Karpas-422 (cell line): Measurements from ENCODE around the gene CCDC33. TPM values are rescaled to one million over a fixed set of nuclear protein-coding genes. Genes with fewer than 3 reads are reported as not detected.
A peak's percentile ranks its signal among the peaks of the same experiment; 100 is the strongest.

Source experiments
- DNase-seq: peaks from one replicate; pipeline ENCODE4 v3.0.0-alpha.2; 2015
- H2AFZ ChIP-seq: fragments of 200-600 bp; sonication (generic); 2 replicates; pipeline ENCODE4 v1.6.1; 2014; ENCODE audit warnings: antibody characterized with exemption, low read length, mixed read lengths
- H3K27ac ChIP-seq: fragments of 200-600 bp; sonication (generic); 2 replicates; pipeline ENCODE4 v1.5.1; 2014; ENCODE audit warnings: mild to moderate bottlenecking, low read length, moderate library complexity
- H3K27me3 ChIP-seq: fragments of 200-600 bp; sonication (generic); 2 replicates; pipeline ENCODE4 v1.6.1; 2014; ENCODE audit warnings: low read length, mixed read lengths
- H3K36me3 ChIP-seq: fragments of 200-600 bp; sonication (generic); 2 replicates; pipeline ENCODE4 v1.6.1; 2014; ENCODE audit warnings: low read length, mixed read lengths; ENCODE audit not compliant: insufficient read depth
- H3K4me1 ChIP-seq: fragments of 200-600 bp; sonication (generic); 2 replicates; pipeline ENCODE4 v1.6.1; 2014; ENCODE audit warnings: mild to moderate bottlenecking, low read length, mixed read lengths
- H3K4me2 ChIP-seq: fragments of 200-600 bp; sonication (generic); 2 replicates; pipeline ENCODE4 v1.6.1; 2014; ENCODE audit warnings: low read length, low read depth, mild to moderate bottlenecking; ENCODE audit not compliant: poor library complexity, severe bottlenecking
- H3K4me3 ChIP-seq: fragments of 200-600 bp; sonication (generic); 2 replicates; pipeline ENCODE4 v1.5.1; 2014; ENCODE audit warnings: mild to moderate bottlenecking, antibody characterized with exemption, low read length, mixed read lengths
- H3K79me2 ChIP-seq: fragments of 200-600 bp; sonication (generic); 2 replicates; pipeline ENCODE4 v1.6.1; 2014; ENCODE audit warnings: mild to moderate bottlenecking, low read length, mixed read lengths
- H3K9ac ChIP-seq: fragments of 200-600 bp; sonication (generic); 2 replicates; pipeline ENCODE4 v1.6.0; 2014; ENCODE audit warnings: low read length
- H3K9me2 ChIP-seq: fragments of 200-600 bp; sonication (generic), shearing (Covaris generic); replicated peaks from 2 replicates; pipeline ENCODE4 v1.6.0; 2014; ENCODE audit warnings: mild to moderate bottlenecking, low read length, moderate library complexity; ENCODE audit not compliant: insufficient read depth
- H3K9me3 ChIP-seq: fragments of 300-700, 200-600 bp; sonication (generic); 2 replicates; pipeline ENCODE4 v1.6.1; 2014; ENCODE audit warnings: low read length, mixed read lengths
- H4K20me1 ChIP-seq: fragments of 200-600 bp; sonication (generic); 2 replicates; pipeline ENCODE4 v1.6.1; 2014; ENCODE audit warnings: mild to moderate bottlenecking, antibody characterized with exemption, low read length, low read depth; ENCODE audit not compliant: insufficient read depth
- total RNA-seq: library from RNA; depleted of rRNA; stranded (reverse); fragments of >200 nt; shearing (Covaris generic); gene quantifications from 2 replicates; pipeline ENCODE4 v1.2.3, GENCODE V29; 2014; ENCODE audit warnings: low replicate concordance

The CCDC33 gene
- total RNA-seq, 1 experiment from 2014 or later, result not detected

- H3K4me1 ChIP-seq, result no peaks in the 10 kb centered on the region
- H3K36me3 ChIP-seq, result no peaks in the 10 kb centered on the region
- H3K9me3 ChIP-seq, result no peaks in the 10 kb centered on the region
- no peaks in the 10 kb centered on the region for H3K9me2 ChIP-seq
- no peak overlapping the region for H3K9ac ChIP-seq
- H2AFZ ChIP-seq, result no peak overlapping the region
- H3K27me3 ChIP-seq, result no peaks in the 10 kb centered on the region
- no peak overlapping the region for H3K27ac ChIP-seq
- H3K79me2 ChIP-seq, result no peaks in the 10 kb centered on the region
- H3K4me2 ChIP-seq, result no peak overlapping the region
- DNase-seq, result no peak
- H3K4me3 ChIP-seq, result no peak overlapping the region
- no peaks in the 10 kb centered on the region for H4K20me1 ChIP-seq
Observed at GRCh38 chr15:74229686-74230085, 6.4 kb upstream of the CCDC33 start.

GRCh38 chr15:74231475-74231874, 4.7 kb upstream of the CCDC33 start:
- Histone ChIP-seq H3K27me3 (no peaks in the 10 kb centered on the region), H3K79me2 (no peaks in the 10 kb centered on the region), H2AFZ (no peak overlapping the region), H3K27ac (no peak overlapping the region), H3K36me3 (no peaks in the 10 kb centered on the region), H3K4me3 (no peak overlapping the region), H3K9ac (no peak overlapping the region), H3K9me2 (no peaks in the 10 kb centered on the region), H3K4me2 (no peak overlapping the region), H3K9me3 (no peaks in the 10 kb centered on the region), H3K4me1 (no peaks in the 10 kb centered on the region), H4K20me1 (no peaks in the 10 kb centered on the region)
- no peak for DNase-seq

DNA sequence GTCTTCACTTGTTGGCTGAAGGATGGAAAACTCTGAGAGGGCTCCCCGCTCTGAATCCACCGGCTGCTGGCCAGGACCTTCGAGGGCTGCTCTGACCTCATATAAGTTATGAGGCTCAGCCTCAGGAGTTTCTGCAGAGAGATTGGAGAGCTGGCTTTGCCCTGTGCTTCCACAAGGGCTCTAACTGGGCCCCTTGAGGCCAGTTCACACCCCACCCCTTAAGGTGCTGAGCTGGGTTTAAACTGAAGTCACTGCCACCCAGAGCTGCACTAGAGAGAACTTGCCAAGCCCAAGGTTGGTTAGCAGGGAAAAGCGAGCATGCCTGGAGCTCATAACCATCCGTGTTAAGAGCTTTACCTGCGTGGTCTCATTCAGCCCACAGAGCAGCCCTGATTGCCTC, 2.8 kb upstream of the CCDC33 start:
- no peak overlapping the region for H3K4me2 ChIP-seq
- no peaks in the 10 kb centered on the region for H3K27me3 ChIP-seq
- H3K4me1 ChIP-seq, result no peaks in the 10 kb centered on the region
- no peaks in the 10 kb centered on the region for H3K79me2 ChIP-seq
- H3K9me2 ChIP-seq, result no peaks in the 10 kb centered on the region
- no peak overlapping the region for H2AFZ ChIP-seq
- no peaks in the 10 kb centered on the region for H4K20me1 ChIP-seq
- no peak overlapping the region for H3K4me3 ChIP-seq
- no peak overlapping the region for H3K9ac ChIP-seq
- H3K36me3 ChIP-seq, result no peaks in the 10 kb centered on the region
- H3K9me3 ChIP-seq, result no peaks in the 10 kb centered on the region
- DNase-seq, result no peak
- no peak overlapping the region for H3K27ac ChIP-seq

- no peaks in the 10 kb centered on the region for H3K9me2 ChIP-seq
- H3K9me3 ChIP-seq, result no peaks in the 10 kb centered on the region
- DNase-seq, result no peak
- H3K36me3 ChIP-seq, result no peaks in the 10 kb centered on the region
- no peak overlapping the region for H3K27ac ChIP-seq
- H3K27me3 ChIP-seq, result no peaks in the 10 kb centered on the region
- H2AFZ ChIP-seq, result no peak overlapping the region
- H4K20me1 ChIP-seq, result no peaks in the 10 kb centered on the region
- H3K9ac ChIP-seq, result no peak overlapping the region
- no peaks in the 10 kb centered on the region for H3K79me2 ChIP-seq
- H3K4me1 ChIP-seq, result no peaks in the 10 kb centered on the region
- no peak overlapping the region for H3K4me3 ChIP-seq
- no peak overlapping the region for H3K4me2 ChIP-seq
Observed at GRCh38 chr15:74233851-74234597, 2.1 kb upstream of the CCDC33 start.

DNA sequence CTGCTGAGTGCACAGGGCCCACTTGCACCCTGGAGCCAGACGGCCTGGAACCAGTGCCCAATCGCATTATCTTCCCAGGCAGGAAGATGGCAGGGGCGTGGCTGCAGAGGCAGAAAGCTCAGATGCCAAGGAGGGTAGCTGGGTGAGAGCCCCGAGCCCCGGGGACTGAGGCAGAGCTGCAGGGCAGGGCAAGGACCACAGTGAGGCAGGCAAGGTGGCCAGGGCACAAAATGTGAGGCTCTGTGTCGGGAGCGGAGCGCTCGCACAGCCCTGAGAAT, 1.6 kb upstream of the CCDC33 start:
- H3K4me2 ChIP-seq, result no peak overlapping the region

DNA sequence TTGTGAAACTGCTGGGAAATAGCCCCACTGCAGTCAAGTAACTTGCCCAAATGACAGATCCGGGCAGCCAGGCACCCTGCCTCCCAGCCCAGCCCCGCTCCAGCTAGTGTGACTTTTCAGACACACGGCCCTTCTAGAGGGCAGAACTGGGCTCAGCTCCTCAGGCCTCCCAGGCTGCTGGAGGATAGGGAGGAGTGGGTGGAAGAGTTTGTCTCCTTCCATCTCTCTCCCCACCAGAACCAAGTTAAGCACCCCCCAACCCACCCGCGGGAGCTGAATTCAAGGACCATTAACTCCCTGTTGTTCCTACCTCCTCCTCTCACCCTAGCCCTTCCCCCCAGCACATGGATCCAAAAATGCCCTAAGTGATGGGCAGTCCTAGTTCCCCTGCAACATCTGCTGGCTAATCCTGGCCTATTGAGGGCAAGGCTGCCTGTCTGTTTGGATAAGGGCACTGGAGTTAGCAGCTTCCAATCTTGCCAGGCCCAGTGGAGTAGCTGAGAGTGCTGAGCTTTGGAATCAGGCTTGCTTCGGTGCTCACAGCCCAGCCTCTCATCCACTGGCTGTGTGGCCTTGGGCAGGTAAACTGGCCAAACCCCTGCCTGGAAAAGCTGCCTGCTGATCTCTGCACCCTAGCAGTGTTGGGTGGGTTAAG, 3.1 kb downstream of the CCDC33 start:
- Histone ChIP-seq H4K20me1 (no peaks in the 10 kb centered on the region), H3K9me3 (no peaks in the 10 kb centered on the region), H3K79me2 (no peaks in the 10 kb centered on the region), H3K4me1 (no peaks in the 10 kb centered on the region), H3K4me2 (no peak overlapping the region), H3K27me3 (no peaks in the 10 kb centered on the region), H3K9ac (no peak overlapping the region), H3K9me2 (no peaks in the 10 kb centered on the region), H3K36me3 (no peaks in the 10 kb centered on the region), H2AFZ (no peak overlapping the region), H3K27ac (no peak overlapping the region), H3K4me3 (no peak overlapping the region)
- DNase-seq, result no peak

More for the DNA sequence above, 1.6 kb upstream of the CCDC33 start:
- Histone ChIP-seq H3K27ac (no peak overlapping the region), H3K36me3 (no peaks in the 10 kb centered on the region), H3K79me2 (no peaks in the 10 kb centered on the region), H2AFZ (no peak overlapping the region), H3K27me3 (no peaks in the 10 kb centered on the region), H3K4me1 (no peaks in the 10 kb centered on the region), H3K4me3 (no peak overlapping the region), H3K9me2 (no peaks in the 10 kb centered on the region), H3K9ac (no peak overlapping the region), H4K20me1 (no peaks in the 10 kb centered on the region), H3K9me3 (no peaks in the 10 kb centered on the region)
- DNase-seq, result no peak

GRCh38 chr15:74240002-74240568, 4.0 kb downstream of the CCDC33 start:
- no peak overlapping the region for H3K4me2 ChIP-seq
- H2AFZ ChIP-seq, result no peak overlapping the region
- no peaks in the 10 kb centered on the region for H4K20me1 ChIP-seq
- no peaks in the 10 kb centered on the region for H3K9me2 ChIP-seq
- no peak overlapping the region for H3K4me3 ChIP-seq
- H3K36me3 ChIP-seq, result no peaks in the 10 kb centered on the region
- no peaks in the 10 kb centered on the region for H3K9me3 ChIP-seq
- no peaks in the 10 kb centered on the region for H3K27me3 ChIP-seq
- DNase-seq, result peak; percentile 53
- no peak overlapping the region for H3K9ac ChIP-seq
- H3K79me2 ChIP-seq, result no peaks in the 10 kb centered on the region
- no peak overlapping the region for H3K27ac ChIP-seq
- no peaks in the 10 kb centered on the region for H3K4me1 ChIP-seq

DNA sequence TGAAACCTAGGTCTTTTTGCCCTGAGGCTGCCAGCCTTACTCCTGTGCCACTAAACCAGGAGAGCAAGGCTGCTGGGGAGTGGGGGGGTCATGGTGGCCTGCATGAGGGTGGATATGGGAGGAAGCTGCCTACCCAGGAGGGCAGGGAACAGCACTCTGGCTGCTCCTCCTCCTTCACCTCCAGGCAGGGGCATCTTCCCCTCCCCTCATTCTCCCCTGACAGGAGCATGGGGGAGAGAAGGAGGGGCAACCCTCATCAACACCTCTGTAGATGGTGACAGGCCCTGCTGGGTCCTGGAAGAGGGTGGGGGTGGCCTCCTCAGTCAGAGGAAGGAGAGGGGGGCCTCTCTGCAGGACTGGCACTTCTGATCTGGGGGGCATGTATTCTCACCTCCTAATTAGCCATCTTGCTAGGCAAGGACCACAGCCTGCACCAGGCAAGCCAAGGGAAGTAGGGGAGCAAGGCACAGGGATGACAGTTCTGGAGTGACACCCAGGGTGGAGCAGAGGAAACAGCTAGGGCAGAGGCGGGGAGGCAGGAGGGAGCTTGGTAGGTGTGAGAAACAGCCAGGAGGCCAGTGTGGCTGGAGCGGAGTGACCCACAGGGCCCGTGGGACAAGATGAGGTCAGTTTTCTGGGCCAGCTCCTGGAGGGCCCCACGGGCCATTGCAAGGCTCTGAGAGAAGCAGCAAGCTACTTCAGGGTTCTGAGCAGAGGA, 4.9 kb downstream of the CCDC33 start:
- no peaks in the 10 kb centered on the region for H3K27me3 ChIP-seq
- H2AFZ ChIP-seq, result no peak overlapping the region
- no peak for DNase-seq
- no peak overlapping the region for H3K27ac ChIP-seq
- H4K20me1 ChIP-seq, result no peaks in the 10 kb centered on the region
- H3K4me3 ChIP-seq, result no peak overlapping the region
- no peaks in the 10 kb centered on the region for H3K79me2 ChIP-seq
- H3K9ac ChIP-seq, result no peak overlapping the region
- no peaks in the 10 kb centered on the region for H3K9me2 ChIP-seq
- no peak overlapping the region for H3K4me2 ChIP-seq
- no peaks in the 10 kb centered on the region for H3K36me3 ChIP-seq
- H3K4me1 ChIP-seq, result no peaks in the 10 kb centered on the region
- no peaks in the 10 kb centered on the region for H3K9me3 ChIP-seq
